ENCODE results near the gene PCYOX1L.
A peak's percentile ranks its signal among the peaks of the same experiment; 100 is the strongest.

Gene PCYOX1L

DNA sequence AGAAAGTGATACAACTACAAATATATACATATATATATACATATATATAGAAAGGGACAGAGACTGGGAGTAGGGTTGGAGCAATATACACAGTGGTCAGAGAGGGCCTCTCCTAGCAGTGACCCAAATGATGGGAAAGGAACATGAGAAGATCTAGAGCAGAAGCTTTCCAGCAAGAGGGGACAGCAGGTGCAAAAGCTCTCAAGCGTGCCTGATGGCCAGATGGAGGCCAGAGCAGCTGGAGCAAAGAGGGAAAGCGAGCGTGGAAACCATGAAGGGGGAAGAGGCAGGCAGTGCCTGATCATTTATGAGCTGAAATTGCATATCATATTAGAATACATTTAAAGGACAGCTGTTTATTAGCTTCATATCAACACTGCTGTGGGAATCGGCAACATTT lies 20.1 kb upstream of the PCYOX1L start:
- DNase-seq (ENCODE audit: low read depth), result no peak

- DNase-seq (ENCODE audit: low read depth), result no peak
These were observed 19.5 kb upstream of the PCYOX1L start for GRCh38 chr5:149338364-149338763.

DNA sequence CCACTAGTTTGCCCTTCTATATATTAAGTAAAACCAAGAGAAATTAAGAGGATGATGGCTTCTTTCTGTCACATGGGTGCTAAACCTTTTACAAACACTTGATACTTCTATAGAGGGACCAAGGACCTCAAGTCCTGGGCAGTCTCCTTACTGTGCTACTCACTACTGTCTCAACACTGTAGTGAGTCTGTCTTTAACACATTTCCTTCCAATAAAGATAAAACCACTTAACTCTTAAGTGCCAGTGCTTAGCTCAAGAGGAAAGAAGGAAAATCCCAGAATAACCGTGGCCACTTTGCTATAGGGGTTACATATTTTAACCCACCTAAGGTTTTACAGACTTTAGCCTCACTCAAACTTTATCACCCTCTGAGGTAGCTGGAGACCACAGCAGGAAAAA lies 16.9 kb upstream of the PCYOX1L start:
- no peak for DNase-seq (ENCODE audit: low read depth)

DNA sequence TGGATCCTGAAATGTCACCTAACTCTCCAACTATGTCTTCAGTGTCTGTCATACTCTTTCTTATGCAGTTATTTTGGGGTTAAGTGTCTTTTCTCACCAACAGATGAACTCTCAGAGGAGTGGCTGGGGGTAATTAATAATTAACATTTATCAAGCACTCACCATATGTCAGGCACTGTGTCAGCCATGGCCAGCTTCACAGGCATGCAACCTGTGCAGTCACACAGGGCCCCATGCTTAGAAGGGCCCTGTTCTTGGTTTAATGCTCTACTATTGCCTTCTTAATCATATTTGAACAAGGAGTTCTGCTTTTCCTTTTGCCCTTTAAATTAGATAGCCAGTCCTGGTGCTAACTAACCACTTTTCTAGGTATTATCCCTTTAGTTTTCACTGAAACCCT lies 16.0 kb upstream of the PCYOX1L start:
- no peak for DNase-seq (ENCODE audit: low read depth)

DNA sequence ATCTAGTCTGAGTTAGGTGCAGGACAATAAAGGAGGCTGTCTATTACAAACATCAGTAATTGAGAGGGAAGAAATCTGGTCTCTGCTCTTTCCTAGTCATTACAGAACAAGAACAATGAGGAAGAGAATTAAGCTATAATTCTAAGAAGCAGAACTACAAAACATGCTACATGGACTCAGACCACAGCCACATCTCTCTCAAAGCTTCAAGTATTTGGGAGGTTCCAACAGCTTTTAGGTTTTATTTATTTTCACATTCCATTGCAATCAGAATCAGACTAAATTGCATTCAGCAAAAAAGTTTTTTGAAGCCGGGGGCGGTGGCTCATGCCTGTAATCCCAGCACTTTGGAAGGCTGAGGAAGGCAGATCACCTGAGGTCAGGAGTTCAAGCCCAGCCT lies 13.7 kb upstream of the PCYOX1L start:
- DNase-seq (ENCODE audit: low read depth), result no peak

- DNase-seq (ENCODE audit: low read depth), result peak; percentile 94
These were observed 12.5 kb upstream of the PCYOX1L start, which contains the start of gene GRPEL2 for GRCh38 chr5:149345147-149345891. TSS of gene GRPEL2 (plus strand) at chr5:149345499. CDS start at chr5:149345540, 41 bp downstream.

DNA sequence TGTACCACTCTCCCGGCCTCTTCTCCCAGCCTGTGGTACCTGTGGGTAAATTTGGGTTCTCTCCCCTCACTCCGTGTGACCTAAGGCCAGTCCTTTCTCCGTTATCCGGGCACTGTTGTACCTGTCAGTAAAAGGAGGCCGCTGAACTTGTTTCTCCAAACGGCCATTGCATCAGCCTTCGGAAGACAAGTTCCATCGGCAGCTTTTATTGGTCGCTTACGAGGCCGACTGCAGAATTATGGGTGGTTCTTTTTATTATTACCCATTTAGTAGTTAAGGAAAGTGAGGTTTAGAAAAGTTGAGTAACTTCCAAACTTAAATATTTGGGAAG lies 12.0 kb upstream of the PCYOX1L start:
- DNase-seq (ENCODE audit: low read depth), result no peak

DNA sequence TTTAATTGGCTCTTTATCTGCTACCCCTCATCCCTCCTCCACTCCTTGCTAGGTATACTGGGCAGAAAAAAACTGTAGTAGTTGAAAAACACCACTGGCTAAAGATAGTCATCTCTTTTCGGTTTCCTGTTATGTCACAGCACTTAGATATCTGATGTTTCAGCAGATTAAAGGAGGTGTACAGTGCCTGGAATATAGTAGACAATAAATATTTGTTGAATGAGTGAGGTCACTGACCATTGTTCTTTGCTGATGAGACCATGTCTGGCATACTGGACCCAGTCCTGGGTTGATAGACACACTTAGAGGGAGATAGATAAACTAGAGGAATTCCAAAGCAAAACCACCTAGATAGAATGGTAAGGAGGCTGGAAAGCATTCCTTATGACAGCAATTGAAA lies 9.3 kb upstream of the PCYOX1L start:
- no peak for DNase-seq (ENCODE audit: low read depth)

DNA sequence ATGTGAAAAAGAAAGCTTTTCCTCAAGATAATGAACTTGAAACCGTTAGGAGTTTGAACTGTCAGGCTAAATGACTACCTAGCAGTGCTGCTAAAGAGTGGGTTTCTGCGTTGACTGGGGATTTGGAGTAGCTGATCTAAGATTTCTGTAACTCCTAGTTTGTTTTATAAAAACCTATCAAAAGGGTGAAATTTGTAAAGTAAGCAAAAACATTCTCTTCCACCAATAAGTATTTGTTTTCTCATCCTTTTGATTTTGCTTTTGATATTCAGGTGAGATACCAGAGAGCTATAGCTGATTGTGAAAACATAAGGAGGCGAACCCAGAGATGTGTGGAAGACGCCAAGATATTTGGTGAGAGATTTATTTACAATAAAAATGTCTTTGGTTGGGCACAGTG lies 8.5 kb upstream of the PCYOX1L start:
- DNase-seq (ENCODE audit: low read depth), result no peak

DNA sequence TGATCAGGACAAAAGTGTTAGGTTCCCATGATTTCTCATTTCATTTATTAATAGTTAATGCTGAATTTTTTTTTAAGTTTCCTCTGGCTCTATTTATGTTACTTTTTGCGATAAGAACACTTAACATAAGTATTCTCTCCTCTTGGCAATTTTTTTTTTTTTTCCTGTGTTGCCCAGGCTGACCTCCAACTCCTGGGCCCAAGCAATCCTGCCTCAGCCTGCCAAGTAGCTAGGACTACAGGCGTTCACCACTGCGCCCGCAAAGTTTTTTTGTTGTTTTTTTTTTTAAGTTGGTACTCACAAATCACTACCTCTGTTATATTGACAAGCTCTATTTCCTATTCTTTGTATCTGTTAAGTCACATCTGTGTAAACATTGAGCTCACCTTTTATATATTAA lies 5.7 kb upstream of the PCYOX1L start:
- DNase-seq (ENCODE audit: low read depth), result no peak

GRCh38 chr5:149353911-149354310 lies 3.9 kb upstream of the PCYOX1L start:
- no peak for DNase-seq (ENCODE audit: low read depth)

DNA sequence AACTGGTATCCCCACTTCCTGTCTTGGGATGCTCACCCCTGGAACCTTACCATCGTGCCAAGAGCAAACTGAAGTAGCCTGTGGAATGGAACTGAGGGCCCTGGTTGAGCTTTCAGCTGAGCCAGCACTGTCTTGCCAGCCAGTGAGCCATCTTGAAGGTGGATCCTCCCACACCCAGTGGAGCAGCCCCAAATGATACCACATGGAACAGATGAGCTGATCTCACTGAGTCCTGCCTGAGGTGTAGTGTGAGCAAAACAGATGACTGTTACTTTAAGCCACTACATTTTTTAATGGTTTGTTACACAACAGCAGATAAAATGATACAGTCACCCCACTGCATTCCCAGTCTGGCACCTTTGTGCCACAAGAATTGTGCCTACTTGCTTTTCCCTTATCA lies 2.2 kb upstream of the PCYOX1L start:
- DNase-seq (ENCODE audit: low read depth), result no peak

- DNase-seq (ENCODE audit: low read depth), result no peak
These were observed 1.5 kb upstream of the PCYOX1L start for GRCh38 chr5:149356391-149356790.

- DNase-seq (ENCODE audit: low read depth), result no peak
These were observed 427 bp downstream of the PCYOX1L start for GRCh38 chr5:149358294-149358651.

DNA sequence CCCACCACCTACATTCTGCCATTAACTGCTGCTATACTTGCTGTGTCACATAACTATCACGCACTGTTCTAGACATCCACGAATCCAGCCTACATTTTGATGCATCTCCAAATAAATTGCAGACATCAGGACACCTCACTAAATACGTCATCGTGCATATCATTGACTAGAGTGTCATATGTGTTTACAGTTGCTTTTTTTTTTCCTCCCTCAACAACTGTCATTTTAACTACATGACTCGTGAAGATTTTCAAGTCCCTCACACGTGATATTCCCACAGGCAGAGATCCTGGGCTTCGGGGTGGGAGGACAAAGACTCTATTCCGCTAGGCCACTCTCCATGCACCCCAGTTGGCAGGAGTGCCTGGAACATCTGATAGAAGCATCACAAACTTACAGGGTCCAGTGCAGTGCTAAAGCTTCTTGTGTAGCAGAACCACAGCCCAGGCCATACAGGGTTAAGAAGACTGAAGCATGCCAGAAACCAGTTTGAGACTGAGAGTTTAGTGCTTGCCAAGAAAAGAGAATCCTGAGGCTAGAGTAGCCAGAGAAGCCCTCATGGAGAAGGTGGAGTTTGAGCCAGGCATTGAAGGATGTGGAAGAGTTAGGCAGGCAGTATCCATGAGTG lies 1.1 kb downstream of the PCYOX1L start:
- no peak for DNase-seq (ENCODE audit: low read depth)

GRCh38 chr5:149360272-149360671 lies 2.4 kb downstream of the PCYOX1L start:
- DNase-seq (ENCODE audit: low read depth), result no peak

- DNase-seq (ENCODE audit: low read depth), result no peak
These were observed 4.7 kb downstream of the PCYOX1L start for GRCh38 chr5:149362541-149362940.

GRCh38 chr5:149363358-149363757 lies 5.5 kb downstream of the PCYOX1L start:
- DNase-seq (ENCODE audit: low read depth), result no peak

GRCh38 chr5:149363936-149364335 lies 6.1 kb downstream of the PCYOX1L start:
- no peak for DNase-seq (ENCODE audit: low read depth)

- no peak for DNase-seq (ENCODE audit: low read depth)
These were observed 6.9 kb downstream of the PCYOX1L start for GRCh38 chr5:149364719-149365118.

GRCh38 chr5:149365418-149365817 lies 7.6 kb downstream of the PCYOX1L start:
- DNase-seq (ENCODE audit: low read depth), result no peak

- DNase-seq (ENCODE audit: low read depth), result no peak
These were observed 8.4 kb downstream of the PCYOX1L start for GRCh38 chr5:149366169-149366729.

DNA sequence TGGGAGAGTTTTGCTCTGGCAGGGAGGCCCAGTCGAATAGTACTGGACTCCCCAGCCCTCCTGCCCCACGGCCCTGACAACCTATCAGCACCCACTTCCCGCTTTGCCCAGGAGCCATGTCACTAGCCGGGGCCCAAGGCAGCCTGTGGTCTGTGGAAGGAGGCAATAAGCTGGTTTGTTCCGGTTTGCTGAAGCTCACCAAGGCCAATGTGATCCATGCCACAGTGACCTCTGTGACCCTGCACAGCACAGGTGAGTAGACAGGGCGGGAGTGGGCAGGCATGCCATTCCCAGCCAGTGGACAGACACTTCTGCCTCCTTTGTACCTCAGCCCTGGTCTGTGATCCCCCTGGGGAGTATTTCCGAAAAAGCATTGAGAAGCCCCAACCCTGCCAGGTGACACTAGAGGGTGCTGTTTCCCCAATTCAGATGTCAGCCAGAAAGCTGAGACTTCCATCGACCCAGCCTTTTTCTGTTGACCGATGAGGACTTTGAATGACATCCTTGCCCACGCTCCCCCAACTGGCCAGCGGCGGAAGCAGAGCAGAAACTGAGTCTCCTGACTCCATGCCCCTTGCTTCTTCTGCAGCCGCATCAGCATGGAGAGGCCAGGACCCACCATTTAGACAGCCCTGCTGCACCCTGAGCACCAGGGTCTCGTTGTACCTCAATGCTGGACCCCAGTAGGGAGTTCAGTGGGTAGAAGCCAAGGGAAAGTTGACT lies 9.6 kb downstream of the PCYOX1L start:
- DNase-seq (ENCODE audit: low read depth), result no peak
